ENCODE measurements around the gene NDUFAF2. TPM values are rescaled to one million over a fixed set of nuclear protein-coding genes. Genes with fewer than 3 reads are reported as not detected.

The NDUFAF2 gene
- total RNA-seq, 4 donors from 2014 or later: 14.1 to 78.9 (median 31.0) TPM

GRCh38 chr5:61044545-61044944 is 99.5 kb downstream of the NDUFAF2 start:
- H3K36me3 ChIP-seq: no peaks in the 10 kb centered on the region
- no peak for DNase-seq
- no peaks in the 10 kb centered on the region for H3K4me1 ChIP-seq
- H3K4me3 ChIP-seq: no peak overlapping the region
- TF ChIP-seq CTCF (IDR thresholded peaks at IDR 0.05) (no peak), POLR2A (IDR thresholded peaks at IDR 0.05) (no peak)
- H3K27ac ChIP-seq: no peak overlapping the region
- peaks cover 0 to 2% of the 10 kb centered on the region in 2 donors for H3K9me3 ChIP-seq
- no peaks in the 10 kb centered on the region for H3K27me3 ChIP-seq
- intact Hi-C loops (cut with DNase I; ENCODE audit: low total_unique reads): no loop called here

GRCh38 chr5:61047346-61047745 is 102.3 kb downstream of the NDUFAF2 start:
- Histone ChIP-seq H3K9me3 (peaks cover 0 to 2% of the 10 kb centered on the region in 2 donors), H3K27ac (no peak overlapping the region), H3K36me3 (no peaks in the 10 kb centered on the region), H3K4me3 (no peak overlapping the region), H3K27me3 (no peaks in the 10 kb centered on the region), H3K4me1 (no peaks in the 10 kb centered on the region)
- DNase-seq: no peak
- intact Hi-C loops (cut with DNase I; ENCODE audit: low total_unique reads): no loop called here
- TF ChIP-seq CTCF (IDR thresholded peaks at IDR 0.05) (no peak), POLR2A (IDR thresholded peaks at IDR 0.05) (no peak)

- Histone ChIP-seq H3K4me1 (no peaks in the 10 kb centered on the region), H3K27ac (no peak overlapping the region), H3K36me3 (no peaks in the 10 kb centered on the region), H3K27me3 (no peaks in the 10 kb centered on the region), H3K4me3 (no peak overlapping the region), H3K9me3 (peaks cover 0 to 2% of the 10 kb centered on the region in 2 donors)
- intact Hi-C loops (cut with DNase I; ENCODE audit: low total_unique reads): no loop called here
- TF ChIP-seq POLR2A (IDR thresholded peaks at IDR 0.05) (no peak), CTCF (IDR thresholded peaks at IDR 0.05) (no peak)
- DNase-seq: no peak
Measured at GRCh38 chr5:61048534-61048933, 103.5 kb downstream of the NDUFAF2 start.

- Histone ChIP-seq H3K4me3 (no peak overlapping the region), H3K27me3 (no peaks in the 10 kb centered on the region), H3K36me3 (no peaks in the 10 kb centered on the region), H3K27ac (no peak overlapping the region), H3K9me3 (no peaks in the 10 kb centered on the region), H3K4me1 (no peaks in the 10 kb centered on the region)
- no peak for DNase-seq
- intact Hi-C loops (cut with DNase I; ENCODE audit: low total_unique reads): no loop called here
- no peak for TF ChIP-seq CTCF (IDR thresholded peaks at IDR 0.05)
- TF ChIP-seq POLR2A (IDR thresholded peaks at IDR 0.05): no peak
Measured at GRCh38 chr5:61050292-61050691, 105.3 kb downstream of the NDUFAF2 start.

DNA sequence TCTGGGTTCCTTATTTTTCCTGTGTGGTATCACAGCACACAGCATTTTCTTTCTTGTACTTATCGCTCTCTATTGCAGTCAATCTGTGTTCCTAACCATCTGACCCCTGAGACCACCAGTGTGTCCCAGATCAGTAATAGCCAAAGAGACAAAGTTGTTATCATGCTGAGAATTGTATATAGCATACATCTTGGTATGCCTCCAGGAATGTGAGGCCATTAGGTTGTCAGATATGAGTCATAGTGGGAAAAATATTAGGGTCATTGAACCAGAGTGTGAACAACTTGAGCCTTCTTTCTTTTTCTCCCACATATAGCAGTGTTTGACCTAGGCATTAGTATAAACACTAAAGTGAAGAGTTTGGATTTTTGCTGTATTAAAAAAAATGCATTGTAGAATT is 106.3 kb downstream of the NDUFAF2 start:
- no peak overlapping the region for H3K4me3 ChIP-seq
- no peak for DNase-seq
- no peaks in the 10 kb centered on the region for H3K36me3 ChIP-seq
- H3K9me3 ChIP-seq: no peaks in the 10 kb centered on the region
- intact Hi-C loops (cut with DNase I; ENCODE audit: low total_unique reads): no loop called here
- no peaks in the 10 kb centered on the region for H3K27me3 ChIP-seq
- no peaks in the 10 kb centered on the region for H3K4me1 ChIP-seq
- no peak for TF ChIP-seq CTCF (IDR thresholded peaks at IDR 0.05)
- TF ChIP-seq POLR2A (IDR thresholded peaks at IDR 0.05): no peak
- H3K27ac ChIP-seq: no peak overlapping the region

All from uterus (tissue), 4 donors.